ENCODE data around the gene ACAT1.
"Not testable (repeated sequence)": the region's sequence is repeated elsewhere in the genome, so short reads cannot be mapped to it uniquely, and the experiment has no call there.

Gene ACAT1

GRCh38 chr11:108148556-108148955 is 27.2 kb downstream of the ACAT1 start:
- no peak for DNase-seq

- DNase-seq = no peak
Measured at GRCh38 chr11:108154591-108154990, 33.2 kb downstream of the ACAT1 start.

GRCh38 chr11:108160970-108161566 is 39.7 kb downstream of the ACAT1 start:
- no peak for DNase-seq

GRCh38 chr11:108162878-108163277 is 41.5 kb downstream of the ACAT1 start:
- not testable (repeated sequence) for DNase-seq

GRCh38 chr11:108167624-108168023 is 46.3 kb downstream of the ACAT1 start:
- no peak for DNase-seq

- DNase-seq = no peak
Measured at GRCh38 chr11:108170184-108170583, 48.8 kb downstream of the ACAT1 start.

GRCh38 chr11:108177570-108177969 is 56.2 kb downstream of the ACAT1 start:
- no peak for DNase-seq

- DNase-seq = no peak
Measured at GRCh38 chr11:108193725-108194124, 72.4 kb downstream of the ACAT1 start.

- DNase-seq = no peak
Measured at GRCh38 chr11:108196901-108197300, 75.5 kb downstream of the ACAT1 start.
